Measurements from ENCODE around the gene PCDHGA1. TPM values are rescaled to one million over a fixed set of nuclear protein-coding genes. Genes with fewer than 3 reads are reported as not detected.

The PCDHGA1 gene
- polyA plus RNA-seq, 3 donors, result not detected

DNA sequence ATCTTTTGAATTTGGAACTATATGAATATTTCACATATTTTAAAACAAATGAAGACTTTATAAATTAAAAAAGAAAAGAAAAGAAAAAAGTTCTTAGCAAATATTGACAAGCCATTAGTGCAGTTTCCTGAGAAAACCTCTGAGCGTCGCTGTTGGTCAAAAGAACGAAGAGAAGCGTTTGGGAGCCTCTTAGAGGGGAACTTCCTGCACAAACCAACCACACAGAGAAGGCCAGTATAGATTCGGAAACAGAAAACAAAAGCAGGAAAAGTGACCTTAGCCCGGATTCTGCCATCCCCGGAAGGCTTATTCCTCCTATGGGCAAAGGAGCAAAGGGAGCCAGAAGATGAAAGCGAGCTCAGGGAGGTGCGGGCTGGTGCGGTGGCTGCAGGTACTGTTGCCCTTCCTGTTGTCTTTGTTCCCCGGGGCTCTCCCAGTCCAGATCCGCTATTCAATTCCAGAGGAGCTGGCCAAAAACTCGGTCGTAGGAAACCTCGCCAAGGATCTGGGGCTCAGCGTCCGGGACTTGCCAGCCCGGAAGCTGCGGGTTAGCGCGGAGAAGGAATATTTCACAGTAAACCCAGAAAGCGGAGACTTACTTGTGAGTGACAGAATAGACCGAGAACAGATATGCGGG is 29.6 kb downstream of the PCDHGA1 start, which contains the start of gene PCDHGB2:
Gene PCDHGB2, plus strand, starts transcription at position 205 of the 637 bp plus-strand sequence. Its CDS starts 142 bp downstream, at position 347.
- Histone ChIP-seq H3K9ac (ENCODE audit: insufficient read depth, low read length, poor library complexity, severe bottlenecking) (no peak within 1 kb of the TSS), H3K36me3 (replicated peaks in 1 of 2; ENCODE audit: control insufficient read depth in 1 of 2, insufficient read depth in 2 of 2, low read length in 2 of 2) (no peaks in the 10 kb centered on the region), H3K27me3 (ENCODE audit: control insufficient read depth in 2 of 2, insufficient read depth in 2 of 2, low read length in 2 of 2) (peaks cover 44 to 91% of the 10 kb centered on the region in 2 donors), H2AFZ (ENCODE audit: insufficient read depth, low read depth, low read length, poor library complexity, severe bottlenecking) (no peak within 1 kb of the TSS), H3K9me3 (replicated peaks in 1 of 2; ENCODE audit: control insufficient read depth in 1 of 2, insufficient read depth in 1 of 2, low read length in 2 of 2) (peaks cover 58 to 79% of the 10 kb centered on the region in 2 donors), H3K4me3 (replicated peaks in 1 of 3; ENCODE audit: low read depth in 2 of 3, low read length in 3 of 3) (peak within 1 kb of the TSS in 1 of 3 experiments; percentile 36), H4K20me1 (ENCODE audit: insufficient read depth, low read length) (no peaks in the 10 kb centered on the region), H3K4me2 (replicated peaks; ENCODE audit: extremely low read depth, low read length, poor library complexity, severe bottlenecking) (peak within 1 kb of the TSS; percentile 40), H3K79me2 (ENCODE audit: insufficient read depth, low read length) (no peaks in the 10 kb centered on the region), H3K27ac (ENCODE audit: low read depth in 1 of 2, low read length in 2 of 2) (no peak within 1 kb of the TSS), H3K4me1 (ENCODE audit: control insufficient read depth in 1 of 2, insufficient read depth in 2 of 2, low read length in 2 of 2) (no peaks in the 10 kb centered on the region)
- H3K9me3 Mint-ChIP-seq, result peaks cover 40 to 86% (median 73%) of the 10 kb centered on the region in 7 donors
- H3K4me1 Mint-ChIP-seq, result peaks cover 2% of the 10 kb centered on the region
- peaks cover 50 to 72% (median 71%) of the 10 kb centered on the region in 3 donors for H3K27me3 Mint-ChIP-seq (ENCODE audit: low read depth in 3 of 3)
- TF ChIP-seq, protein P1, sequence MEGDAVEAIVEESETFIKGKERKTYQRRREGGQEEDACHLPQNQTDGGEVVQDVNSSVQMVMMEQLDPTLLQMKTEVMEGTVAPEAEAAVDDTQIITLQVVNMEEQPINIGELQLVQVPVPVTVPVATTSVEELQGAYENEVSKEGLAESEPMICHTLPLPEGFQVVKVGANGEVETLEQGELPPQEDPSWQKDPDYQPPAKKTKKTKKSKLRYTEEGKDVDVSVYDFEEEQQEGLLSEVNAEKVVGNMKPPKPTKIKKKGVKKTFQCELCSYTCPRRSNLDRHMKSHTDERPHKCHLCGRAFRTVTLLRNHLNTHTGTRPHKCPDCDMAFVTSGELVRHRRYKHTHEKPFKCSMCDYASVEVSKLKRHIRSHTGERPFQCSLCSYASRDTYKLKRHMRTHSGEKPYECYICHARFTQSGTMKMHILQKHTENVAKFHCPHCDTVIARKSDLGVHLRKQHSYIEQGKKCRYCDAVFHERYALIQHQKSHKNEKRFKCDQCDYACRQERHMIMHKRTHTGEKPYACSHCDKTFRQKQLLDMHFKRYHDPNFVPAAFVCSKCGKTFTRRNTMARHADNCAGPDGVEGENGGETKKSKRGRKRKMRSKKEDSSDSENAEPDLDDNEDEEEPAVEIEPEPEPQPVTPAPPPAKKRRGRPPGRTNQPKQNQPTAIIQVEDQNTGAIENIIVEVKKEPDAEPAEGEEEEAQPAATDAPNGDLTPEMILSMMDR (IDR thresholded peaks at IDR 0.05), result peak; percentile 22
- H3K36me3 Mint-ChIP-seq, result peaks cover 12 to 15% of the 10 kb centered on the region in 2 donors
- DNase-seq, result no peak
- 15% methylated on average over 18 of the region's 24 CpGs for WGBS (ENCODE audit: insufficient coverage)
- H3K27ac Mint-ChIP-seq, result peak within 1 kb of the TSS in 1 of 7 donors; percentile 57
- intact Hi-C loops (cut with micrococcal nuclease), result no loop called here
- H3K4me3 Mint-ChIP-seq, result peak within 1 kb of the TSS; percentile 25 to 85

DNA sequence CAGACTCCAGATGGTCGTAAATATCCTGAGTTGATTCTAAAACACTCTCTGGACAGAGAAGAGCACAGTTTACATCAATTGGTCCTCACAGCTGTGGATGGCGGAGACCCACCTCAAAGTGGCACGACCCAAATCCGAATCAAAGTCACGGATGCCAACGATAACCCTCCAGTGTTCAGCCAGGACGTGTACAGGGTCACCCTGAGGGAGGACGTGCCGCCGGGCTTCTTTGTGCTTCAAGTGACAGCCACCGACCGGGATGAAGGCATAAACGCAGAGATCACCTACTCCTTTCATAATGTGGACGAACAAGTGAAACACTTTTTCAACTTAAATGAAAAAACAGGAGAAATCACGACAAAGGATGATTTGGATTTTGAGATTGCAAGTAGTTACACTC is 30.4 kb downstream of the PCDHGA1 start:
- Mint-ChIP-seq H3K9me3 (peaks cover 40 to 86% (median 73%) of the 10 kb centered on the region in 7 donors), H3K27ac (peak overlapping the region in 1 of 7 donors; percentile 57), H3K4me3 (peak overlapping the region in 1 of 2 donors; percentile 85), H3K4me1 (peaks cover 2% of the 10 kb centered on the region), H3K27me3 (ENCODE audit: low read depth in 3 of 3) (peaks cover 52 to 72% (median 71%) of the 10 kb centered on the region in 3 donors), H3K36me3 (peaks cover 12 to 18% of the 10 kb centered on the region in 2 donors)
- no peak overlapping the region for H3K4me3 ChIP-seq (replicated peaks in 1 of 3; ENCODE audit: low read depth in 2 of 3, low read length in 3 of 3)
- peaks cover 51 to 91% of the 10 kb centered on the region in 2 donors for H3K27me3 ChIP-seq (ENCODE audit: control insufficient read depth in 2 of 2, insufficient read depth in 2 of 2, low read length in 2 of 2)
- WGBS (ENCODE audit: insufficient coverage), result 43% methylated on average over 12 of the region's 15 CpGs
- TF ChIP-seq, protein P1 (IDR thresholded peaks at IDR 0.05), result no peak
- DNase-seq, result no peak
- H3K9ac ChIP-seq (ENCODE audit: insufficient read depth, low read length, poor library complexity, severe bottlenecking), result no peak overlapping the region
- intact Hi-C loops (cut with micrococcal nuclease), result no loop called here
- H3K9me3 ChIP-seq (replicated peaks in 1 of 2; ENCODE audit: control insufficient read depth in 1 of 2, insufficient read depth in 1 of 2, low read length in 2 of 2), result peaks cover 58 to 79% of the 10 kb centered on the region in 2 donors
- H3K36me3 ChIP-seq (replicated peaks in 1 of 2; ENCODE audit: control insufficient read depth in 1 of 2, insufficient read depth in 2 of 2, low read length in 2 of 2), result no peaks in the 10 kb centered on the region
- H3K27ac ChIP-seq (ENCODE audit: low read depth in 1 of 2, low read length in 2 of 2), result no peak overlapping the region
- no peaks in the 10 kb centered on the region for H3K4me1 ChIP-seq (ENCODE audit: control insufficient read depth in 1 of 2, insufficient read depth in 2 of 2, low read length in 2 of 2)
- H3K4me2 ChIP-seq (replicated peaks; ENCODE audit: extremely low read depth, low read length, poor library complexity, severe bottlenecking), result no peak overlapping the region
- H3K79me2 ChIP-seq (ENCODE audit: insufficient read depth, low read length), result no peaks in the 10 kb centered on the region
- H2AFZ ChIP-seq (ENCODE audit: insufficient read depth, low read depth, low read length, poor library complexity, severe bottlenecking), result no peak overlapping the region
- H4K20me1 ChIP-seq (ENCODE audit: insufficient read depth, low read length), result no peaks in the 10 kb centered on the region

Data from CD14-positive monocyte (primary cell).